Liver (tissue), 9 donors: ENCODE results near the gene LYST. TPM values are rescaled to one million over a fixed set of nuclear protein-coding genes. Genes with fewer than 3 reads are reported as not detected.

Source experiments
- DNase-seq: peaks from one replicate; pipeline ENCODE4 v3.0.0-alpha.2; 2017; ENCODE audit warnings: low spot score
- H3K27ac ChIP-seq, 2 donors: one replicate each; pipeline ENCODE4 v1.7.0; 2013; ENCODE audit warnings: inconsistent platforms in 2 of 2, low read length in 2 of 2, control low read depth in 1 of 2, low read depth in 1 of 2, mild to moderate bottlenecking in 1 of 2
- H3K27me3 ChIP-seq, 4 donors: one replicate each; pipeline versions ENCODE4 v1.6.1 to v1.7.0; 2013; ENCODE audit warnings: low read length in 3 of 4, inconsistent platforms in 1 of 4, mild to moderate bottlenecking in 1 of 4, moderate library complexity in 1 of 4; ENCODE audit not compliant: control insufficient read depth in 4 of 4, insufficient read depth in 4 of 4
- H3K36me3 ChIP-seq, 4 donors: one replicate each; pipeline versions ENCODE4 v1.6.1 to v1.7.0; 2013; ENCODE audit warnings: low read length in 3 of 4, mild to moderate bottlenecking in 3 of 4, low read depth in 1 of 4, moderate library complexity in 1 of 4; ENCODE audit not compliant: control insufficient read depth in 4 of 4, insufficient read depth in 3 of 4
- H3K4me1 ChIP-seq, 4 donors: one replicate each; pipeline versions ENCODE4 v1.6.1 to v1.7.0; 2013; ENCODE audit warnings: low read length in 3 of 4, mild to moderate bottlenecking in 3 of 4, moderate library complexity in 1 of 4; ENCODE audit not compliant: control insufficient read depth in 4 of 4, insufficient read depth in 4 of 4
- H3K4me3 ChIP-seq, 3 donors: one replicate each; pipeline versions ENCODE4 v1.6.1 to v1.7.0; 2013; ENCODE audit warnings: low read length in 3 of 3, control low read depth in 1 of 3, low read depth in 1 of 3, mild to moderate bottlenecking in 1 of 3
- H3K9ac ChIP-seq, 2 donors: one replicate each; pipeline ENCODE4 v1.7.0; 2013; ENCODE audit warnings: low read length in 2 of 2, mild to moderate bottlenecking in 2 of 2, moderate library complexity in 2 of 2, control low read depth in 1 of 2, low read depth in 1 of 2
- H3K9me3 ChIP-seq, 4 donors: one replicate each; pipeline versions ENCODE4 v1.6.1 to v1.7.0; 2013; ENCODE audit warnings: low read length in 3 of 4; ENCODE audit not compliant: control insufficient read depth in 4 of 4
- FOXA1 ChIP-seq: IDR thresholded peaks from 2 replicates; pipeline ENCODE4 v1.6.1; 2016; ENCODE audit warnings: antibody characterized with exemption
- FOXA2 ChIP-seq: IDR thresholded peaks from 2 replicates; pipeline ENCODE4 v1.6.1; 2016; ENCODE audit warnings: antibody characterized with exemption
- GABPA ChIP-seq, 2 donors: IDR thresholded peaks in 1 of 2; conservative IDR thresholded peaks in 1 of 2; 2 replicates each; pipeline ENCODE4 v1.6.1; 2016; ENCODE audit warnings: antibody characterized with exemption in 2 of 2, mild to moderate bottlenecking in 1 of 2, moderate library complexity in 1 of 2
- HNF4A ChIP-seq, 2 donors: conservative IDR thresholded peaks; 2 replicates each; pipeline ENCODE4 v1.6.1; 2016; ENCODE audit warnings: antibody characterized with exemption in 2 of 2, mild to moderate bottlenecking in 2 of 2
- HNF4G ChIP-seq: IDR thresholded peaks from 2 replicates; pipeline ENCODE4 v1.6.1; 2016; ENCODE audit warnings: antibody characterized with exemption
- JUND ChIP-seq, 2 donors: IDR thresholded peaks; 2 replicates each; pipeline ENCODE4 v1.6.1; 2016; ENCODE audit warnings: antibody characterized with exemption in 2 of 2
- MAX ChIP-seq: IDR thresholded peaks from 2 replicates; pipeline ENCODE4 v1.6.1; 2016; ENCODE audit warnings: antibody characterized with exemption
- NR2F2 ChIP-seq: IDR thresholded peaks from 2 replicates; pipeline ENCODE4 v1.6.1; 2016; ENCODE audit warnings: antibody characterized with exemption
- RAD21 ChIP-seq, 2 donors: IDR thresholded peaks; 2 replicates each; pipeline ENCODE4 v1.6.1; 2016; ENCODE audit warnings: antibody characterized with exemption in 2 of 2, mild to moderate bottlenecking in 2 of 2
- RXRA ChIP-seq, 2 donors: IDR thresholded peaks; 2 replicates each; pipeline ENCODE4 v1.6.1; 2017 to 2018; ENCODE audit warnings: antibody characterized with exemption in 2 of 2, mild to moderate bottlenecking in 1 of 2
- SP1 ChIP-seq: IDR thresholded peaks from 2 replicates; pipeline ENCODE4 v1.6.1; 2018; ENCODE audit warnings: antibody characterized with exemption, mild to moderate bottlenecking
- TAF1 ChIP-seq: conservative IDR thresholded peaks from 2 replicates; pipeline ENCODE4 v1.6.1; 2016; ENCODE audit warnings: antibody characterized with exemption, mild to moderate bottlenecking
- YY1 ChIP-seq: IDR thresholded peaks from 2 replicates; pipeline ENCODE4 v1.6.1; 2016; ENCODE audit warnings: antibody characterized with exemption, mild to moderate bottlenecking
- WGBS: extraction: QIAGEN DNeasy Blood & Tissue Kit; methylation state at CpG from one replicate; pipeline ENCODE4 v1.1.7; 2013; 5-methylcytosine and 5-hydroxymethylcytosine counted together
- polyA plus RNA-seq, 2 donors: library from polyadenylated mRNA; stranded (reverse) in 1 of 2; unstranded in 1 of 2; fragments of 200-250 nt in 1 of 2; fragments of >200 nt in 1 of 2; fragmentation: Nextera tagmentation in 1 of 2; extraction: Ambion mirVana in 1 of 2; gene quantifications; one replicate each; pipeline versions ENCODE4 v1.2.1 to v1.2.3, GENCODE V29; 2013 to 2015
- total RNA-seq, 2 donors: library from RNA; depleted of rRNA; stranded (reverse); fragments of >200 nt; gene quantifications; one replicate each; pipeline ENCODE4 v1.2.3, GENCODE V29; 2014
- TF ChIP-seq, protein P1 (sequence below): IDR thresholded peaks from 2 replicates; pipeline ENCODE4 v1.6.1; 2016; ENCODE audit warnings: antibody characterized with exemption, mild to moderate bottlenecking
- TF ChIP-seq, protein P2 (sequence below): fragments of 150-350 bp; IDR thresholded peaks from 2 replicates; pipeline ENCODE4 v1.5.1; 2017; ENCODE audit warnings: improper control_type of control experiment, low read depth, low read length; ENCODE audit not compliant: missing input control
- TF ChIP-seq, protein P3 (sequence below): IDR thresholded peaks from 2 replicates; pipeline ENCODE4 v1.6.1; 2016; ENCODE audit warnings: antibody characterized with exemption
- donor health status: healthy.
- donor health status: healthy.
- donor health status: healthy.
- donor health status: healthy.
- donor health status: healthy.

The LYST gene
- total and polyA plus RNA-seq, 4 donors: 3.4 to 45.9 (median 14.2) TPM

GRCh38 chr1:235823684-235824083 is 43.0 kb downstream of the LYST start:
- Histone ChIP-seq H3K4me3 (no peak overlapping the region), H3K4me1 (peaks cover 2 to 10% (median 8%) of the 10 kb centered on the region in 4 donors), H3K9ac (no peak overlapping the region), H3K9me3 (no peaks in the 10 kb centered on the region), H3K27me3 (no peaks in the 10 kb centered on the region), H3K36me3 (no peaks in the 10 kb centered on the region), H3K27ac (no peak overlapping the region)
- TF ChIP-seq RXRA (IDR thresholded peaks at IDR 0.05) (no peak), HNF4G (no peak), HNF4A (conservative IDR thresholded peaks at IDR 0.05) (no peak), FOXA1 (no peak), TAF1 (no peak), NR2F2 (no peak), RAD21 (IDR thresholded peaks at IDR 0.05) (no peak), MAX (no peak), JUND (IDR thresholded peaks at IDR 0.05) (no peak), SP1 (no peak), FOXA2 (no peak), YY1 (no peak)
- TF ChIP-seq, protein P1, sequence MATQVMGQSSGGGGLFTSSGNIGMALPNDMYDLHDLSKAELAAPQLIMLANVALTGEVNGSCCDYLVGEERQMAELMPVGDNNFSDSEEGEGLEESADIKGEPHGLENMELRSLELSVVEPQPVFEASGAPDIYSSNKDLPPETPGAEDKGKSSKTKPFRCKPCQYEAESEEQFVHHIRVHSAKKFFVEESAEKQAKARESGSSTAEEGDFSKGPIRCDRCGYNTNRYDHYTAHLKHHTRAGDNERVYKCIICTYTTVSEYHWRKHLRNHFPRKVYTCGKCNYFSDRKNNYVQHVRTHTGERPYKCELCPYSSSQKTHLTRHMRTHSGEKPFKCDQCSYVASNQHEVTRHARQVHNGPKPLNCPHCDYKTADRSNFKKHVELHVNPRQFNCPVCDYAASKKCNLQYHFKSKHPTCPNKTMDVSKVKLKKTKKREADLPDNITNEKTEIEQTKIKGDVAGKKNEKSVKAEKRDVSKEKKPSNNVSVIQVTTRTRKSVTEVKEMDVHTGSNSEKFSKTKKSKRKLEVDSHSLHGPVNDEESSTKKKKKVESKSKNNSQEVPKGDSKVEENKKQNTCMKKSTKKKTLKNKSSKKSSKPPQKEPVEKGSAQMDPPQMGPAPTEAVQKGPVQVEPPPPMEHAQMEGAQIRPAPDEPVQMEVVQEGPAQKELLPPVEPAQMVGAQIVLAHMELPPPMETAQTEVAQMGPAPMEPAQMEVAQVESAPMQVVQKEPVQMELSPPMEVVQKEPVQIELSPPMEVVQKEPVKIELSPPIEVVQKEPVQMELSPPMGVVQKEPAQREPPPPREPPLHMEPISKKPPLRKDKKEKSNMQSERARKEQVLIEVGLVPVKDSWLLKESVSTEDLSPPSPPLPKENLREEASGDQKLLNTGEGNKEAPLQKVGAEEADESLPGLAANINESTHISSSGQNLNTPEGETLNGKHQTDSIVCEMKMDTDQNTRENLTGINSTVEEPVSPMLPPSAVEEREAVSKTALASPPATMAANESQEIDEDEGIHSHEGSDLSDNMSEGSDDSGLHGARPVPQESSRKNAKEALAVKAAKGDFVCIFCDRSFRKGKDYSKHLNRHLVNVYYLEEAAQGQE: no peak
- TF ChIP-seq, protein P2, sequence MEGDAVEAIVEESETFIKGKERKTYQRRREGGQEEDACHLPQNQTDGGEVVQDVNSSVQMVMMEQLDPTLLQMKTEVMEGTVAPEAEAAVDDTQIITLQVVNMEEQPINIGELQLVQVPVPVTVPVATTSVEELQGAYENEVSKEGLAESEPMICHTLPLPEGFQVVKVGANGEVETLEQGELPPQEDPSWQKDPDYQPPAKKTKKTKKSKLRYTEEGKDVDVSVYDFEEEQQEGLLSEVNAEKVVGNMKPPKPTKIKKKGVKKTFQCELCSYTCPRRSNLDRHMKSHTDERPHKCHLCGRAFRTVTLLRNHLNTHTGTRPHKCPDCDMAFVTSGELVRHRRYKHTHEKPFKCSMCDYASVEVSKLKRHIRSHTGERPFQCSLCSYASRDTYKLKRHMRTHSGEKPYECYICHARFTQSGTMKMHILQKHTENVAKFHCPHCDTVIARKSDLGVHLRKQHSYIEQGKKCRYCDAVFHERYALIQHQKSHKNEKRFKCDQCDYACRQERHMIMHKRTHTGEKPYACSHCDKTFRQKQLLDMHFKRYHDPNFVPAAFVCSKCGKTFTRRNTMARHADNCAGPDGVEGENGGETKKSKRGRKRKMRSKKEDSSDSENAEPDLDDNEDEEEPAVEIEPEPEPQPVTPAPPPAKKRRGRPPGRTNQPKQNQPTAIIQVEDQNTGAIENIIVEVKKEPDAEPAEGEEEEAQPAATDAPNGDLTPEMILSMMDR: no peak
- TF ChIP-seq, protein P3, sequence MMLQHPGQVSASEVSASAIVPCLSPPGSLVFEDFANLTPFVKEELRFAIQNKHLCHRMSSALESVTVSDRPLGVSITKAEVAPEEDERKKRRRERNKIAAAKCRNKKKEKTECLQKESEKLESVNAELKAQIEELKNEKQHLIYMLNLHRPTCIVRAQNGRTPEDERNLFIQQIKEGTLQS: no peak
- no peak for DNase-seq
- 79% methylated on average over 5 of the region's 5 CpGs for WGBS

DNA sequence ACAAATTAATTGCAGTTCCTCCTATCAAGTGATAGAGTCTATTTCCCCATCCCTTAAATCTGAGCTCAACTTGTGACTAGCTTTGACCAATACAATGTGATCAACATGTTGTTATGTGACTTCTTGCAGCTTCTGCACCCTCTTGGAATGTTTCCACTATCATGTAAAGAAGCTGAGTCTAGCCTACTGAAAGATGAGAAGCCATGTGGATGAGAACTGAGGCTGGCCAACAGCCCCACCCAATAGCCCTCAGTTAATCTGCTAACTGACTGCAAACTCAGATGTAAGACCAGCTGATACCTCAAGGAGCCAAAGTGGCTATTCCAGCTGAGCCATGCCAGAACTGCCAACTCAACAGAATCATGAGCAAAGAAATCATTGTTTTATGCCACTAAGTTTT is 44.0 kb downstream of the LYST start:
- no peaks in the 10 kb centered on the region for H3K27me3 ChIP-seq
- DNase-seq: no peak
- H3K4me1 ChIP-seq: peaks cover 2 to 10% (median 8%) of the 10 kb centered on the region in 4 donors
- TF ChIP-seq RAD21 (IDR thresholded peaks at IDR 0.05) (no peak), SP1 (no peak), FOXA1 (no peak), RXRA (IDR thresholded peaks at IDR 0.05) (no peak), FOXA2 (no peak), NR2F2 (no peak), HNF4G (no peak), TAF1 (no peak), GABPA (IDR thresholded peaks at IDR 0.05 in 1 of 2, conservative IDR thresholded peaks at IDR 0.05 in 1 of 2) (no peak), YY1 (no peak), HNF4A (conservative IDR thresholded peaks at IDR 0.05) (no peak)
- TF ChIP-seq, protein P2: no peak
- TF ChIP-seq, protein P3: no peak
- no peak overlapping the region for H3K4me3 ChIP-seq
- no peaks in the 10 kb centered on the region for H3K36me3 ChIP-seq
- H3K9ac ChIP-seq: no peak overlapping the region
- no peak overlapping the region for H3K27ac ChIP-seq
- H3K9me3 ChIP-seq: no peaks in the 10 kb centered on the region
